GM18909 (cell line): Measurements from ENCODE around the gene SCARB1.
A peak's percentile ranks its signal among the peaks of the same experiment; 100 is the strongest.

Experiments
- ATAC-seq: cut with Tn5 transposase; IDR thresholded peaks from one replicate; pipeline ENCODE4 v1.9.1; 2021; ENCODE audit warnings: mild to moderate bottlenecking; ENCODE audit not compliant: unreplicated experiment, poor library complexity

The SCARB1 gene

GRCh38 chr12:124752437-124753227 is 111.0 kb downstream of the SCARB1 start:
- ATAC-seq: no peak

DNA sequence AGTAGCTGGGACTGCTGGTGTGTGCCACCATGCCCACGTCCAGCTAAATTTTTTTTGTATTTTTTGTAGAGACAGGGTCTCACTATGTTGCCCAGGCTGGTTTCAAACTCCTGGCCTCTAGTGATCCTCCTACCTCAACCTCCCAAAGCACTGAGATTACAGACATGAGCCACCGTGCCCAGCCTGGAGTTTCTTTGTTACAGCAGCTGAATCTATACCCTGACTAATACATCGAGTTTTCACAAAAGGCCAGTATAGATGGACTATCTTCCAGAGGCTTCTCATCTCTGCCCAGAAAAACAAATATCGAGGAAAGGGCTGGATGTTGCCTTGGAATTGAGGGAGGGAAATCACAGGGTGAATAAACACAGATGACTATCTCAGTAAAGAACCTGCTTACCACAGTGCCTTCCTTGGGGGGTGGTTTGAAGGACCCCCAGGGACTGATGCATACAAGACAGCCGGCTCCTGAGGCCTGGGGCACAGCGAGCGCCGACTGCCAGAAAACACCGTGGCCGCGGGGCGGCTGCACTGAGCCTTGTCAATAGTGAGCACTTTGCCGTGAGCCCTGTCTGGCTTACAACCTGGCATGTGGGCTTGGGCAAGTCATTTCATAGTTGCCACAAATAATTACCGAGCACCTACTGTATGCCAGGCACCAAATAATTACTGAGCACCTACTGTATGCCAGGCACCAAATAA is 111.9 kb downstream of the SCARB1 start:
- no peak for ATAC-seq

DNA sequence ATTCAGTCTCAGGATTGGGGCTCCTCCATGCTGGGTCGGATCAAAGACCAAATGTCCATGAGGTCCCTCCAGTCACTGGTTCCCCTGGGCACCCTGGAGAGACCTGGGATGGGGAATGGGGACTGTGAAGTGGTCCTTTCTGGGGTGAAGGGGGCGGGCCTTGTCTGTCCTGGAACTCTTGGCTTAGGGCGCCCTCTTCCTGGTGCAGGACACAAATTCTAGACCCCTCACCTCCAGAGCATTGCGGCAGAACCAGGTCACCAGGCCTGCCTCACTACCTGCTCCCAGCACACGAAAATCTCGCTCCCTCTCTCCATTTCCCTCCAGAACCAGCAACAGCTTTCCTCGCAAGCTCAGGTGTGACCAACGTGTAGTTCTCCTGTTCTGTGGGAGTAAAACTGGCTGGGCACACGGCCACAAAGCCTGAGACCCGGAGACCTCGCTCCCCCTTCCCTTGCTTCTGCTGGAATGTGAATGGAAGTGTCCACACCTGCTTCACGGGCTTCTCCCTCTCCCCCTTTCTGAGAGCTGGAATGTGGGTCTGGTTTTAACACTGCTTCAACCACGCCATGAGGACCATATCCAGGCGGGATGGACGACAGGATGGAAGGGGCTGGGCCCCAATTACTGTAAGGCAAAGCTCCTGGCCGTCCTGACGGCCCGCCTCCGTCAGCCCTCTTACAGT is 112.7 kb downstream of the SCARB1 start:
- no peak for ATAC-seq

DNA sequence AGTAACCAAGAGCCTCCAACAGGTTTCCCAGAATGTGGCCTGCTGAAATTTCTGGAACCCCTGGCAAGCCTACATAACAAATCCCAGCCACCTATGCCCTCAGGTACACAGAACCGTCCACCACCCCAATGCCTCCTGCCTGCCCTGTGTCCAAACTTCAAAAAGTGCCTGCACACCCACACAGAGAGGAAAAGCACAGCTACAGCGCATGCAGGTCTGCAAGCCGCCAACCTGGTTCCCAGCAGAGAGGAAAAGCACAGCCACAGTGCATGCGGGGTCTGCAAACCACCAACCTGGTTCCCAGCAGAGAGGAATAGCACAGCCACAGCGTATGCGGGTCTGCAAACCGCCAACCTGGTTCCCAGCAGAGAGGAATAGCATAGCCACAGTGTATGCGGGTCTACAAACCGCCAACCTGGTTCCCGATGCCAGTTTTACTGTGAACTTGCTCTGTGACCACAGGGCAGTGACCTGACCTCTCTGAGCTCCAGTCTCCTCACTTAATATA is 113.5 kb downstream of the SCARB1 start:
- no peak for ATAC-seq

- ATAC-seq: no peak
Measured at GRCh38 chr12:124749725-124750124, 113.9 kb downstream of the SCARB1 start.

- ATAC-seq: peak; percentile 48
Measured at GRCh38 chr12:124747426-124748161, 116.1 kb downstream of the SCARB1 start.

DNA sequence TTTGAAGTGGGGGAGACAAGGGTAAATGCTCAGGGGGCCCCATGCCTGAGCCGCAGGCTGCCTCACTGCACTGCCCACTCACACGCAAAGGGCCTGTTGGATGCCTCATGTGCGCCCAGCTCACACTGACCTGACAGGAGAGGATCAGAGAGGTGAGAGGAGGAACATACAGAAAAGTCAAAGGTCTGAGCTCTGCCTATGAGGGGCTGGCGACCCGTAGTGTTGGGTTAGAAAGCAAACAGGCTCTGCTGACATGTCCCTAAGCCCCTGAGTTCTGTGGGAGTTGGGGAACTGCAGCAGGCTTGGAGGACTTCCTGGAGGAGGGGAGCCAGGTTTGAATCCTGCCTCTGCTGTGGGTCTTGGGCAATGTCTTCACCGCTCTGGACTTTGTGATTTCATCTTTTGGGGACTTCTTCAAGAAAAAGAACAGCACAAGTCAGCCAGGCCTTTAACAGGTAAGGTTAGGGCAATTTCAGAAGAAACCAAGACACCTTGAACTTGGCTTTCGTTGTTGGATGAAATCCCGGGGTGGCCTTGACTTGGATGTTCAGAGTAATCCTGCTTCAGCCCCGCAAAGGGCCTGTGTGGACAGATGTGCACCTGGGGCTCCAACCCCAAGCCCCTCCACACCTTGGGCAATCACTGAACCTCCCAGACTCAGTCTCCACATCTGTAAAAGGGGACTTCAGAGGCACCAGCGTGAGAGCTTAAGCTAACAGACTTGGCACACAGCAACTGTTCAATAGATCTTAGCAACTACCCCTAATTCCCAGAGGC is 116.8 kb downstream of the SCARB1 start:
- ATAC-seq: peak; percentile 6

DNA sequence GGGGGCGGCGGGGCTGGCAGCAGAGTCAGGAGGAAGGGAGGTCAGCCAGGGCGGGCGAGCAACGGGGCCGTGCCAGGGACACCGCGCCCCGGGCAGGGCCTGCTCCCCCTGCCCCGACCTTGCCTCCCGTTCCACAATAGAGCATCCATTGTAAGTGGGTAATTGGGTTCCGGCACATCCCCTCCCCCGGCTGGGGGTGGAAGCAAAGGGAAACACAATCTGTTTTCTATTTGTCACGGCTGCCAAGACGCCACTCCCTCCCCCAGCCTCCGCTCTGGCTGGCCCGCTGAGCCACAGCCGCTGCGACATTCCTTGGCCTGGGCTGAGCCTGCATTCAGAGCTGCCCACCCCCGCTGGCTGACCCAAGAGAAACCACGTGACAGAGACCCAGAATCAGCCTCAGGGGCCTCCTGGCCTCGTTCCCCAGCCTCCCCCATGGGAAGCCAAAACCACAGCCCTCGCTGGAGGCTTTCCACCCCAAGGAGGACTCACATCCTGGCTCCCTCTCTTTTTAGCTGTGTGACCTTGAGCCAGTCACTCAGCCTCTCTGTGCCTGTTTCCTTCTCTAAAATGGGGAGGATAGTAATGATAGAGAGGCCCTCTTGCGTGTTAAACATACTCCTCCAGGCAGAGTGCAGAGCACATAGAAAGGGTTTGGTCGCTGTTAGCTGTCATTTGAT is 117.6 kb downstream of the SCARB1 start:
- ATAC-seq: peak; percentile 43

GRCh38 chr12:124745465-124745890 is 118.2 kb downstream of the SCARB1 start:
- no peak for ATAC-seq

DNA sequence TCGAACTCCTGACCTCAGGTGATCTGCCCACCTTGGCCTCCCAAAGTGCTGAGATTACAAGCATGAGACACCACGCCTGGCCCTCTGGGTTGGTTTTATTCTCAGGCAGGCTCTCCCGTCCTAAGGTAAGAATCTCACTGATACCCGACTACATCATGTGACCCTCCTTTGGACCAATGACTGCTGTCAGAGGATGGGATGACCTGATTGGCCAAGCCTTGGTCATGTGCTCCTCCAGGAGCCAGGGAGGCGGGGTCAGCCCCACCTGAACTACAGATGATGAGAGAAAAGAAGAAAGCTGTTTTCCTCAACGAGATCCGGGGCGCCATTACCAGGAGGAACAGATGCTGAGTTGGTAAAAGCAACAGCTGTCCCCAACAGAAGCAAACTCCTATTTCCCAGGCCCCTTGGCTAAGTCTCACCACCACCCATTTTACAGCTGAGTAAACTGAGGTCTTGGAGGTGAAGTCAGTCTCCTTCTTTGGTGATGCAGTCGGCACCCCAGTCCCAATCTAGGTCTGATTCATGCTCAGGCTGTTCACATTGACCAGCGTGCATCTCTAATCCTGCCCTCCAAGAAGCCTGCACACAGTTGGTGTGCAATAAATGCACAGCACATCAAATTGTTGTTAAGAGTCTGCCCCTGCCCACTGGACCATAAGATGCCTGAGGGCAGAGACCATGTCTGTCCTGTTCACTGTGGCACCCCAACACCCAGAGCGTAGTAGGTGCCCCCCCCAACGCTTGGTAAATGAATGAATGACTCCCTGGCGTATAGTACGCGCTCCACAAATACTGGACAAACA is 118.8 kb downstream of the SCARB1 start:
- ATAC-seq: no peak

DNA sequence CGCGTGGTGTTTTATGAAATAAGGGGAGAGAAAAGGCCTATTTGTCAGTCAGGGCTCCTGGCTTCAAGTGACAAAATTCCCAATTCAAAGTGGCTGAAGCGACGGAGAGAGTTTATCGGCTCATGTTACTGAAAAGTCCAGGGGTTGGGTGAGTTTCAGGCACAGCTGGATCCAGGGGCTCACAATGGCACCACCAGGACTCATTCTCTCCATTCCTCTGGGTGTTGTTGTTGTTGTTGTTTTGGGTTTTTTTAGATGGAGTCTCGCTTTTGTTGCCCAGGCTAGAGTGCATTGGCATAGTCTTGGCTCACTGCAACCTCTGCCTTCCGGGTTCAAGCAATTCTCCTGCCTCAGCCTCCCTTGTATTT is 119.4 kb downstream of the SCARB1 start:
- no peak for ATAC-seq

DNA sequence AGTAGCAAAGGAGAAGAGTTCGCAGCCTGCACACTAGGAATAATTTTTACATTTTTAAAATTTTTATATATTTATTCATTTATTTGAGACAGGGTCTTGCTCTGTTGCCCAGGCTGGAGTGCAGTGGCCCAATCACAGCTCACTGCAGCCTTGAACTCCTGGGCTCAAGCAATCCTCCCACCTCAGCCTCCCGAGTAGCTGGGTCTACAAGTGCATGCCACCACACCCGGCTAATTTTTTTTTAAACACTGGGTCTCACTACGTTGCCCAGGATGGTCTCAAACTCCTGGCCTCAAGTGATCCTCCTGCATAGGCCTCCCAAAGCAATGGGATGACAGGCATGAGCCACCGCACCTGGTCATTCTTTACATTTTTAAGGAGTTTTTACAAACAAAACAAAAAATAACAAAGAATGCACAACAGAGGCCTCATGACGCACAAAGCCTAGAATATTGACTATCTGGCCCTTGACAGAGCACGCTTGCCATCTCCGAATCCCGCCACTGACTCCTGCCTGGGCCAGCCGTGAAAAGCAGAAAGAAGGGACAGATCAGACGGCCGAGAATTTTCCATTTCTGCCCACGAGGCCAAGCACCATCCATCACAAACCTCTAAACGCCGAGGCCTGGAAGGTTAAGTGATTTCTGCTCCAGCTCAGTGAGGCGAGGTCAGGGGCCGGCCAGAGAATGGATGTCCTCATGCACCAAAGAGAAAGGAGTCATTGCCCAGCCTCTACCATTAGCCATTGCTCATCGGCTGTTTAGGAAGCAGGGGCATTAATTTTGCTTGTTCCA is 120.0 kb downstream of the SCARB1 start:
- ATAC-seq: no peak

- no peak for ATAC-seq
Measured at GRCh38 chr12:124742678-124743077, 121.0 kb downstream of the SCARB1 start.

DNA sequence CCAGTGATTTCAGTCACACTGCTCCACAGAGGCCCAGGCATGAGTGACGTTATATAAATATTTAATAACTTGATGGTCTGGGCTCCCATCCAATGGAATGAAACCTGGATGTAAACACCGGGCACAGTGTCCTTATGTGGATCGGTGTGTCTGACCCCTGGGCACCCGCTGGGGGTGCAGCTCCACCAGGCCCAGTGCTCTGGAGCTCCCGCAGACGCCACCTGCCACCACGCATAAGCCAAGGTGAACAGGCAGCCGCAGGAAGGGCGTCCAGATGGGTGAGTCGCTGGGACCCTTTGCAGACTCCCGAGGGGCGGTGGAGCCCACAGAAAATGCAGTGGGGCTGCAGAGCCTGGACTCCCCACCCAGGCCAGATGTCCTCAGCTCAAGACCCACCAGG is 121.6 kb downstream of the SCARB1 start:
- ATAC-seq: no peak

- ATAC-seq: no peak
Measured at GRCh38 chr12:124741211-124741610, 122.5 kb downstream of the SCARB1 start.

GRCh38 chr12:124740691-124741137 is 123.0 kb downstream of the SCARB1 start:
- no peak for ATAC-seq

DNA sequence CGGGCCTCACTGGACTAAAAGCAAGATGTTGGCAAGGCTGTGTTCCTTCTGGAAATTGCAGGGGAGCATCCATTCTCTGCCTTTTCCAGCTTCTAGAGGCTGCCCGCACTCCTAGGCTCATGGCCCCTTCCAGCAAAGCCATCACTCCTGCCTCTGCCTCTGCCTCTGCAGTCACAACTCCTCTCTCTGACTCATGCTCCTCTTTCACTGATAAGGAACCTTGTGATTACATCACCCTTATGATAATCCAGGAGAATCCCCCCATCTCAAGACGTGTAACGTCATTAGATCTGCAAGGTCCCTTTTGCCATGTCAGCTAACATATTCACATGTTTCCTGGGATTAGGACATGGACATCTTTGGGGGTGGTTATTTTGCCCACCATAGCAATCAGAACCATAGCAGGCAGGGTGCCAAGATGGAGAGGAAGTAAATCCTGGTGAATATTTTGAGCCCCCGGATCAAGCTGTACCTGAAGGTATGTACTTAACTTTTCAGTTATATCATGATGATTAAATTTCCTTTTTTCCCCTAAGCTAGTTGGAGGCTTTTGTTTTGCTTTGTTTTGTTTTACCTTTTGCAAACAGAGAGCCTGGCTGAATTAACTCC is 123.6 kb downstream of the SCARB1 start:
- no peak for ATAC-seq
